Loucy (cell line): ENCODE measurements around the gene GNAS-AS1.

Source experiments
- H2AFZ ChIP-seq: fragments of 200-600 bp; sonication (generic); 2 replicates; pipeline ENCODE4 v1.6.0; 2016; ENCODE audit warnings: antibody characterized with exemption, mild to moderate bottlenecking, low read length, moderate library complexity
- H3F3A ChIP-seq: fragments of 200-600 bp; 2 replicates; pipeline ENCODE4 v1.6.0; 2016; ENCODE audit warnings: antibody characterized with exemption, low read depth, mild to moderate bottlenecking
- H3K27me3 ChIP-seq: fragments of 200-600 bp; sonication (generic); 2 replicates; pipeline ENCODE4 v1.6.1; 2014; ENCODE audit warnings: low read length, mild to moderate bottlenecking; ENCODE audit not compliant: insufficient read depth, poor library complexity, severe bottlenecking
- H3K36me3 ChIP-seq: fragments of 200-600 bp; sonication (generic); 2 replicates; pipeline ENCODE4 v1.6.1; 2016; ENCODE audit warnings: low read length; ENCODE audit not compliant: insufficient read depth
- H3K4me1 ChIP-seq: fragments of 200-600 bp; sonication (generic); 2 replicates; pipeline ENCODE4 v1.5.1; 2014; ENCODE audit warnings: low read length, mild to moderate bottlenecking; ENCODE audit not compliant: insufficient read depth, poor library complexity, severe bottlenecking
- H3K4me2 ChIP-seq: fragments of 200-600 bp; sonication (generic); 2 replicates; pipeline ENCODE4 v1.6.0; 2014; ENCODE audit warnings: antibody characterized with exemption, low read length, low read depth, mild to moderate bottlenecking; ENCODE audit not compliant: poor library complexity, severe bottlenecking
- H3K4me3 ChIP-seq: fragments of 200-600 bp; sonication (generic); 2 replicates; pipeline ENCODE4 v1.5.1; 2014; ENCODE audit warnings: low read length, mild to moderate bottlenecking, mixed read lengths; ENCODE audit not compliant: poor library complexity, severe bottlenecking
- H3K79me2 ChIP-seq: fragments of 200-600 bp; sonication (generic); 2 replicates; pipeline ENCODE4 v1.6.1; 2014; ENCODE audit warnings: low read length; ENCODE audit not compliant: insufficient read depth
- H3K9ac ChIP-seq: fragments of 200-600 bp; sonication (generic); 2 replicates; pipeline ENCODE4 v1.6.0; 2014; ENCODE audit warnings: mild to moderate bottlenecking, low read depth, low read length, moderate library complexity; ENCODE audit not compliant: poor library complexity, severe bottlenecking
- H3K9me2 ChIP-seq: fragments of 200-600 bp; sonication (generic); replicated peaks from 2 replicates; pipeline ENCODE4 v1.6.1; 2016; ENCODE audit warnings: low read depth, low read length, mixed read lengths
- H3K9me3 ChIP-seq: fragments of 200-600 bp; sonication (generic); 2 replicates; pipeline ENCODE4 v1.6.1; 2014; ENCODE audit warnings: mild to moderate bottlenecking, antibody characterized with exemption, low read length, low read depth; ENCODE audit not compliant: insufficient read depth
- H4K20me1 ChIP-seq: fragments of 200-600 bp; sonication (generic); 2 replicates; pipeline ENCODE4 v1.6.0; 2014; ENCODE audit warnings: antibody characterized with exemption, low read length, mild to moderate bottlenecking; ENCODE audit not compliant: insufficient read depth, poor library complexity, severe bottlenecking
- EZH2phosphoT487 ChIP-seq: fragments of 200-600 bp; IDR thresholded peaks from 2 replicates; pipeline ENCODE4 v1.6.1; 2018; ENCODE audit warnings: antibody characterized with exemption, mild to moderate bottlenecking, moderate library complexity, borderline replicate concordance
- TF ChIP-seq, protein P1 (sequence below): fragments of 200-600 bp; sonication (generic); conservative IDR thresholded peaks from 2 replicates; pipeline ENCODE4 v1.5.1; 2014; ENCODE audit warnings: mild to moderate bottlenecking, antibody characterized with exemption, low read length

Gene GNAS-AS1

GRCh38 chr20:58865843-58866242, 15.1 kb upstream of the GNAS-AS1 start:
- Histone ChIP-seq H3K4me1 (no peaks in the 10 kb centered on the region), H3K4me3 (no peak overlapping the region), H3K27me3 (no peaks in the 10 kb centered on the region), H3K9ac (no peak overlapping the region), H4K20me1 (no peaks in the 10 kb centered on the region), H3K36me3 (no peaks in the 10 kb centered on the region), H2AFZ (no peak overlapping the region), H3K9me3 (no peaks in the 10 kb centered on the region), H3F3A (no peaks in the 10 kb centered on the region), H3K4me2 (no peak overlapping the region), H3K79me2 (no peaks in the 10 kb centered on the region), H3K9me2 (no peaks in the 10 kb centered on the region)
- no peak for TF ChIP-seq EZH2phosphoT487
- TF ChIP-seq, protein P1, sequence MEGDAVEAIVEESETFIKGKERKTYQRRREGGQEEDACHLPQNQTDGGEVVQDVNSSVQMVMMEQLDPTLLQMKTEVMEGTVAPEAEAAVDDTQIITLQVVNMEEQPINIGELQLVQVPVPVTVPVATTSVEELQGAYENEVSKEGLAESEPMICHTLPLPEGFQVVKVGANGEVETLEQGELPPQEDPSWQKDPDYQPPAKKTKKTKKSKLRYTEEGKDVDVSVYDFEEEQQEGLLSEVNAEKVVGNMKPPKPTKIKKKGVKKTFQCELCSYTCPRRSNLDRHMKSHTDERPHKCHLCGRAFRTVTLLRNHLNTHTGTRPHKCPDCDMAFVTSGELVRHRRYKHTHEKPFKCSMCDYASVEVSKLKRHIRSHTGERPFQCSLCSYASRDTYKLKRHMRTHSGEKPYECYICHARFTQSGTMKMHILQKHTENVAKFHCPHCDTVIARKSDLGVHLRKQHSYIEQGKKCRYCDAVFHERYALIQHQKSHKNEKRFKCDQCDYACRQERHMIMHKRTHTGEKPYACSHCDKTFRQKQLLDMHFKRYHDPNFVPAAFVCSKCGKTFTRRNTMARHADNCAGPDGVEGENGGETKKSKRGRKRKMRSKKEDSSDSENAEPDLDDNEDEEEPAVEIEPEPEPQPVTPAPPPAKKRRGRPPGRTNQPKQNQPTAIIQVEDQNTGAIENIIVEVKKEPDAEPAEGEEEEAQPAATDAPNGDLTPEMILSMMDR = no peak

DNA sequence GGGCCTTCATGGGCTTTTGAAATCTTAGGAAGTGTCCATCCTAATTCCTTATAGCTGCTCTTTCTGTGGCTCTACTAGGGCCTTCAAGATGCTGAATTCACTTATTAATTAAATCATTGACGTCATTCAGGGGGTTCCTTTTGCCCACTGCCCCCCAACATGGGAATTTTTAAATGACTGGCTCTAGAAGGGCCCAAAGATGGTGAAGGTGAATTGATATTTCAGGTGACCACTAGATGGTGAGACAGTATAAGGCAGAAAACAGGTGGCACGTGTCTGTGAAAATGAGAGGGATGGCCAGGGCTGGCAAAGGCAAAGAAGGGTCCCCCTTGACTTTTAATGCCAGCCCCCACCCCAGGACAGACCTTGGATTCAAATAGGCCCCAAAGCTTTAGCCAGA, 13.6 kb upstream of the GNAS-AS1 start:
- TF ChIP-seq, protein P1 = peak; percentile 49
- TF ChIP-seq EZH2phosphoT487 = no peak
- no peaks in the 10 kb centered on the region for H4K20me1 ChIP-seq
- H3K9ac ChIP-seq = no peak overlapping the region
- H3K9me2 ChIP-seq = no peaks in the 10 kb centered on the region
- no peaks in the 10 kb centered on the region for H3K9me3 ChIP-seq
- no peaks in the 10 kb centered on the region for H3K79me2 ChIP-seq
- no peaks in the 10 kb centered on the region for H3K27me3 ChIP-seq
- H2AFZ ChIP-seq = no peak overlapping the region
- no peaks in the 10 kb centered on the region for H3K4me1 ChIP-seq
- H3K4me3 ChIP-seq = no peak overlapping the region
- no peaks in the 10 kb centered on the region for H3F3A ChIP-seq
- no peaks in the 10 kb centered on the region for H3K36me3 ChIP-seq
- no peak overlapping the region for H3K4me2 ChIP-seq

GRCh38 chr20:58863044-58863790, 12.5 kb upstream of the GNAS-AS1 start:
- Histone ChIP-seq H2AFZ (no peak overlapping the region), H3K9ac (no peak overlapping the region), H3K9me3 (no peaks in the 10 kb centered on the region), H3K27me3 (no peaks in the 10 kb centered on the region), H3K4me2 (no peak overlapping the region), H4K20me1 (no peaks in the 10 kb centered on the region), H3K4me1 (no peaks in the 10 kb centered on the region), H3K9me2 (no peaks in the 10 kb centered on the region), H3K79me2 (no peaks in the 10 kb centered on the region), H3K36me3 (no peaks in the 10 kb centered on the region), H3F3A (no peaks in the 10 kb centered on the region), H3K4me3 (no peak overlapping the region)
- TF ChIP-seq, protein P1 = no peak
- no peak for TF ChIP-seq EZH2phosphoT487
